GM21717 (cell line): ENCODE data around the gene PRDM5.

ENCODE experiments used
- ATAC-seq: cut with Tn5 transposase; IDR thresholded peaks from one replicate; pipeline ENCODE4 v1.9.1; 2021; ENCODE audit warnings: mild to moderate bottlenecking, moderate library complexity; ENCODE audit not compliant: unreplicated experiment

The PRDM5 gene

DNA sequence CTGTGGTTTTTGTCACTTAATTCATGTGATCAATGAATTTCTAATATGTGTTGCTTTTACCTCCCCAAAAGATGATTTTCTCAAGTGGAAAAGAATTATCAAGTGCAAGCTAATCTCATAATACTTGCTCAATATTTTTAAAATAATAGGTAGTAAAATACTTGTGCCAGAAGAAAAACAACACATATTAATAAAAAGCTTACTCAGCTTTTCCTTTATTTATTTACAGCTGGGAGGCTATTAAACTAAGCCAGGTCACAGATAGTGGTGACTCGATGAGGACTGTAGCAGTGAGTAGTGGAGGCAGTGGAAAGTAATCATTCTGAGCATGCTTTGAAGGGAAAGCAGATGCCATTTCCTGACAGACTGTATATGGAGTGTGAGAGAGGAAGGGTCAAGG lies 96.1 kb downstream of the PRDM5 start:
- no peak for ATAC-seq

DNA sequence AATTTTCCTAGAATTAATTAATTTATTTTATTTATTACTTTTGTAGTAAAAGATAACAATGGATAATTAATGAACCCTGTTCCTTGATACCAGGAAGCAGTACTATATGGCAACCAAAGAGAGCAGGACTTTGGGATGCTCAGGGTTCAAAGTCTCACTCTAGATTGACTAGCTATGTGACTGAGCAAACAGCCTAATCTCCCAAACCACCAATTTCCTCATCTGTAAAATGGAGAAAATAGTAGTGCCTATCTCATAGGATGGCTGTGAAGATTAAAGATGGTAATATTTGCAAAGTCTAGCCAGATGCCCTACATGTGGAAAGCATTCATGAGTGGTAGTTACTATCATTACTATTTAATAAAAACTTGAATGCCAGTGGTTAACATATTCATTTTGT lies 97.6 kb downstream of the PRDM5 start:
- no peak for ATAC-seq

DNA sequence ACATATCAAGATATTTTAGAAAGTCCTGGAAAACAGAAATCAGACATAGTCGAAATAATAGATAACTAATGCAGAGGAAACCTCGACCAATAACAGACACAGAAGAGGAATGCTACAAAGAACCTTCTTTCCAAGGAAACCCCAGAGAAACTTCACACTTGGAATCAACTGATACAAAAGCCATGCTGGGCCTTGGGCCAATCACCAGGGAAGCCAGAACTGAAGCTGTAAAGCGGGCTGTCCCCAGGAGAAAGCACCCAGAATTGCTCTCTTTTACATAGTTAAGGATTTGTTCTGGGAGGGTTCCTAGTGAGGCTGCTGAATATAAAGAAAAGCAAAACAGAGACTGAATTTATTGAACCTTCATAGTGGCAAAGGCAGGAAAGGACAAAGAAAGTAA lies 100.5 kb downstream of the PRDM5 start:
- ATAC-seq: no peak

DNA sequence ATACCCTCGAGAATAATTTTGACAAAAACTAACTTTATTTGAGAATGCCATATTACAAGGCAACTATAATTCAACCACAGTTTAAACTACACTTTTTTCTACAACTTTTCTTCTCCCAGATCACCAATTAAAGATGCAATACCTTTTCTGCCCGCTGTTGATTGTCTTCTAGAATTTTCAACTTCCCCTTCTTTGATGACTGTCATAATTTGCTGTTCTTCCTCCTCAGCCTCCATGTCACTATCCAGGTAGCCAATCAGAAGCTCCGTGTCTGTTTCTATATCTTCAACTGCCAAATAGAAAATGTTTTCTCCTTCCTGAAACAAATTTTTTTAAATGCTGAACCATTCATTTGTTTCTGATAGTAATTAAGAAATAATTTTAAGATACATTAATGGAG lies 101.5 kb downstream of the PRDM5 start:
- no peak for ATAC-seq

DNA sequence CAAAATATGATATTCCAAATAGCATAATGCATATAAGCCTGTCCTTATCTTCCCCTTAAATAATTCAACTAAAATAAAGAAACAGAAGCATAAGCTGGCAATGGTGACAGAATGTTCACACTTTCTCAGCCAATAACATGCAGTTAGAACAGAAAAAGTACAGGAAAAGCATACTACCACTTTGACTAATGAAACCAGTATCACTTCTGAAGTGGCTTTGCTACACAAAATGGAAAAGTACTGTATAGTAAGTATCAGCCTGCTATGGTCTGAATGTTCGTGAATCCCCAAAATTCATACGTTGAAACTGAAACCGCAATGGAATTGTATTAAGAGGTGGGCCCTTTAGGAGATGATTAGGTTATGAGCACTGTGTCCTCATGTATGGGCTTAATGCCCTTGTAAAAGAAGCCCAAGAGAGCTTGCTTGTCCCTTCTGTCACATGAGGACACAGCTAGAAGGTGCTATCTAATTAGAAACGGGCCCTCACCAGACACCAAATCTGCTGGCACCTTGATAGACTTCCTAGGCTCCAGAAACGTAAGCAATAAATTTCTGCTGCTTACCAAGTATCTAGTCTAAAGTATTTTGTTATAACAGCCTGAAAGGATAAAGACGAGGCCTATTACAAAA lies 102.6 kb downstream of the PRDM5 start:
- peak; percentile 84 for ATAC-seq

DNA sequence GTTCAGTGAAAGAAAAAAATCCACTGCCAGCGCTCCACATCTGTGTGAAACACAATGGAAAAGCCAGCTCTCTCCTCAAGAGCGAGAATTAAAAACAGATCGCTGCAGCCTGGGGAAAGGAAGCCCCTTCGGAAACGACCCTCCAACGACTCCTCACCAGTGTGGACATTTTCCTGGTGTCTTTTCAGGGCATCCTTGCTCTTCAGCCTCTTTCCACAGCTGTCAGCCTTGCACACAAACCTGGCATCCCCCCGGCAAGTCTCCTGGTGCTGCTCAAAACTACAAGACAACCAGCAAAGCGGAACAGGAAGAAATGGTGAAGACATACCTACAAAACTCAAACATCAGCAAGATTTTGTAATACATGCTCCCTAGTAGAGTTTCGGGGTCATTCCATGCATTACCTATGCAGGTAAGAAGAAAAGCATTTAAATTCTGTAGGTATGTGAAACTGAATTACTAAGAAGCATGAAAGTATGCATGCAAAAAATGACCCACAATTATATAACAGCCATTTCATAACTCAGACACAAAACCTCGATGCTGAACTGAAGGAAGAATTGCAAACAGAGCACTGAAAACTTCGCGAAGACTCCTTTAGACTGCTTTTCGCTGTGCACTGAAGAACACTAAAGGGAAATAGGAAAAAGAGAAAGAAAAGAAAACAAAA lies 106.1 kb downstream of the PRDM5 start:
- no peak for ATAC-seq

DNA sequence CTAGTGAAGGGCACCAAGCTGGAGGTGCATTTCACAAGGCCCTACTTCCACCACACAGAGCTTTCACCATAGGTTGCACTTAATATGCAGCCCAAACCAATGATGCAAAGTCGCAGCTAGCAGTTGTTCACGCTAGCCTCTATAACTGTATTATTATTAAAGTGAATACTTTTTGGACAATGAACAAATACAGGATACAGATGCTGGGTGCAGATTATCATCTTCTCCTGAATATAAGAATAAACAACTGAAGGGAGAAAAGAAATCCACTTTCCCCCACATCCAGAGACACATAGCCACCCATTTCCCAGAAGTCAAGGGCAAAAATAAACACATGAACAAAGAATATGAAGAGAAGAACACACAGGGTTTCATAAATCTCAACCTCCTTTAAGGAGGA lies 107.2 kb downstream of the PRDM5 start:
- ATAC-seq: no peak

DNA sequence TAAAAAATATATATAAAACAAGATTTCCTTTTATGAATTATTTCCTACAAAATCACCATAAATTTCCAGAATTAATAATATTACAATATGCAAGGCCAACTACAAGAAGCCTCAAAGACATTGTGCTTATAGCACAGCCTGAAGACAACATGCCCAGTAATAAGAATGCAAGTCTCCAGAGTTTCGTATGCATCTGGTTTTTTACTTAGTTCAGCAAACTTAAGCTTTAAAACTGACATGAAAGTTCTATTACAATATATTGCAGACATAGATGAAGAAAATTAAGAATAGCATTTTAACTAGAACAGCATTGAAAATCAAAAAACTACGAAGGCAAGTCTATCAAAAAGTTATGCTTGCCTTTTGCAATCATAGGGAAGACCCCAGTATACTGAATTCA lies 107.6 kb downstream of the PRDM5 start:
- ATAC-seq: no peak

DNA sequence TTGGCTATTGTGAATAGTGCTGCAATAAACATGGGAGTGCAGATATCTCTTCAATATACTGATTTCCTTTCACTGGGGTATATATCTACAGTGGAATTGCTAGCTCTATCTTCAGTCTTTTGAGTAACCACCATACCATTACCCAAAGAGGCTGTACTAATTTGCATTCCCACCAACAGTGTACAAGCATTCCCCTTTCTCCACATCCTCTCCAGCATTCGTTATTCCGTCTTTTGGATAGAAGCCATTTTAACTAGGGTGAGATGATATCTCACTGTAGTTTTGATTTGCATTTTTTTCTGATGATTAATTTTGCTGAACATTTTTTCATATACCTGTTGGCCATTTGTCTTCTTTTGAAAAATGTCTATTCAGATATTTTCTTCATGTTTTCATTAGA lies 110.3 kb downstream of the PRDM5 start:
- ATAC-seq: no peak

DNA sequence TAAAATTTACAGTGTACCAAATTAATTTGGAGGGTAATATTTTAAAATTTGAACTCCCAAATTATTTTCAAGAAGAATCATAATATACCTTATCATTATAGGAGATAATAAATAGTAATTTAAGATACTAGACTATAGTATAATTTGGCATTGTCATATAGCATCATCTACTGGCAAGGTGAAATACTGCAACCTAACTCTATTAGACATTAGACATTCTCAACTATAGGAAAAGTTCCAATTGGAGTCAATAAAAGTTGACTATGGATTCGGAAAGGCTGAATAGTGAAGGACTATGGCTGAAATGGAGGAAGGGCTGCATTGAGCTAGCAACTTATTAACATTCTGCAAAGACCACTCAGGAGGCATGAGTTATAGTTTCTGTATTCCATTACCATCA lies 113.0 kb downstream of the PRDM5 start:
- no peak for ATAC-seq

DNA sequence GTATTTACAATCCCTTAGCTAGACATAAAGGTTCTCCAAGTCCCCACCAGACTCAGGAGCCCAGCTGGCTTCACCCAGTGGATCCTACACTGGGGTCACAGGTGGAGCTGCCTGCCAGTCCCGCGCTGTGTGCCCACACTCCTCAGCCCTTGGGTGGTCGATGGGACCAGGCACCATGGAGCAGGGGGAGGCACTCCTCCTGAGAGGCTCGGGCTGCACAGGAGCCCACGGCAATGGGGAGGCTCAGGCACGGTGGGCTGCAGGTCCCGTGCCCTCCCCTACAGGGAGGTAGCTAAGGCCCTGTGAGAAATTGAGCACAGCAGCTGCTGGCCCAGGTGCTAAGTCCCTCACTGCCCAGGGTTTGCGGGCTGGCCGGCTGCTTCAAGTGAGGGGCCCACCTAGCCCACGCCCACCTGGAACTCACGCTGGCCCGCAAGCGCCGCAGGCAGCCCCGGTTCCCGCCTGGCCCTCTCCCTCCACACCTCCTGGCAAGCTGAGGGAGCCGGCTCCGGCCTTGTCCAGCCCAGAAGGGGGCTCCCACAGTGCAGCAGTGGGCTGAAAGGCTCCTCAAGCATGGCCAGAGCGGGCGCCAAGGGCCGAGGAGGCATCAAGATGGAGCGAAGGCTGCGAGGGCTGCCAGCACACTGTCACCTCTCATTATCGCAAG lies 113.9 kb downstream of the PRDM5 start:
- no peak for ATAC-seq

DNA sequence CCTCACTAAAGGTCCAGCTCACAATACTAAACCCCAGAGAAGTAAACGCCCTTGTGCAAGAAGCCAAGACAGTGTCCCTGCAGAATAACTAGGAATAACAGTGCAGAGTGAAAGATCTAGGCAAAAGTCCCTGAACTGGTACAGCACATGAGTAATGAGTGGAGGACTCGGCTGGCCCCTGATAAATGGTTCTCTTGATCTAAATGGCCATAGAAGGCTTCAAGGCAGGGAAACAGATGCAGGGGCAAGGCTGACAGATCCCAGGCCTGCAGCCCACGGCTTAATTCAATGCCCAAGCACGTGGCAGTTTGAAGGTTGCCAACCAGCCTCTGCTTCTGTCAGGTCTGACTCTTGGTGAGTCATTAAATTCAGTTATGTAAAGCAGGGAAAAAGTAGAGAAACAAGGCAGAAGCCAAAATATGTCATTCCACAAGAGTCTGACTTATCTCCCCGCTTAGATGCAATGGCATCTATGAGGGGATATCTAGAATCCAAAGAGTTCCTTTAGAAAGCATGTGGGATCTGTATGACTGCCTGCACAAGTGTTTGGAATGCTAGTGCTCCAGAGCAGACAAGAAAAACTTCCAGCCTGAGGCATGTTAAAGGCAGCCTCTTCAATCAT lies 121.3 kb downstream of the PRDM5 start:
- no peak for ATAC-seq

DNA sequence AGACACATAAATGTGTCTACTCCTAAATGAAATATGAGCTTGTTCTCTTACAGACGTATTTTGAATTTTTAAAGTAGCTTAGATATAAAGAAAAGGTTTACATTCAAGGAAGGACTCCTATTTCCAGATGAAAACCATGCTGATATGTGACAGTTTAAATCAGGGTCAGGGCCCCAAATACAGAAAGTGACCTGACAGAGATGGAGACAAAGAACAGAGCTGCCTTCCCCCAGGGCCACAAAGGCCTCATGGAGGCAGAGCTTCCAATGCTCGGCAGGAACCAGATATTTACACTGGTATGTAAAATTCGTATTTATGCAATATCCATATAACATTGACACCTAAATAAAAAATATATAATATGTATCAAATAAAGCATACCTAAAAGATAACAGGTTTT lies 124.0 kb downstream of the PRDM5 start:
- ATAC-seq: no peak

DNA sequence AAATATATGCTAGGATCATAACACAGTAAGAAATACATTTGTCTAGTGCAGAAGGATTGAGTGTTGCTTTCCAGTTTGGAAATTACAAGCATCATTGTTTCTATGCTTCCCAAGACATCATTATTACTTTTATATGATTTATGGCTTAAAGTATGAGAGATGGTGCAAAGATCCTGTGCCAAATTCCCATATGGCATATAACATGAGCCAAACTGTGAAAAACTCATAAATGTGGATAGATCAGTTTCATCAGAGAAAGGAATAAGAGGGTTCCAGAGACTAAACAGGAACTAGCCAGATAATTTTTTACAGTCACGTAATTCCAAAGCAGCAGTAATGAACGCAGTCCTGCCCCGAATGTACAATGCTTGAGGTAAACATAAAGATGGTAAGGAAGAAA lies 126.3 kb downstream of the PRDM5 start:
- no peak for ATAC-seq

DNA sequence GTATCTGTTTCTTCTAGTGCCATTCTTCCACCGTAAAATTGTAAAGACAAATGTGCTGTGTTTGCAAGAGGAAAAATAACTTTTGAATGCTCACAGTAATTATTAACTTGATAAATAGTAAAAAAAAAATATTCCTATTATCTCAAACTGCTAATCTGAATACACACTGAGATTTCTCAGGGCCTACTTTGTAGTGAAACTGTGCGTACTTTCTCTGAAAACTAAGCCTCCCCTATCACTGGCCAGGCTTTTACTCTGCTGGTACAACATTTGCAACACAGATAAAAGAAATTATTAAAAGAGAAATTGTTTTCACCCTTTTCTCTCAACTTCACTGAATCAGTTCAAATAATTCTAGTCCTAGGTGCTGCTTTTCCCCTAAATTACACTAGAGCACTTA lies 137.3 kb downstream of the PRDM5 start:
- ATAC-seq: no peak

DNA sequence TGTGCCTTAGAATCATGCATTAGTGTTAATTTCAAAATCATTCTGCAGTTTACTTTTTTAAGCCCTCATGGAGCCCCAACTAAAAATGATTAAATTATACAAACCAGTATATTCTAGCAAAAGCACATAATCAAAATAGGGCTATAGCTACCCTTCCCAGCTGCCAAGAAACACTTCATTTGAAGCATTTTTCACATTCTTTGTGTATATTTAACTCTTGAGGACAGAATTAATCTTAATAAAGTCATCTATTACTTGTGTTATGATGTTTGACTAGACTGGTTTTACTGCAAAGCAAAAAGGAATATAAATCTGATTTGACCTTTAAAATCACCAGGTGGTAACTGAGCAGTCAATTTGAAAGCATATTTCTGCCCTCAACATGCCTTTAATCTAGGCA lies 145.1 kb downstream of the PRDM5 start:
- no peak for ATAC-seq

DNA sequence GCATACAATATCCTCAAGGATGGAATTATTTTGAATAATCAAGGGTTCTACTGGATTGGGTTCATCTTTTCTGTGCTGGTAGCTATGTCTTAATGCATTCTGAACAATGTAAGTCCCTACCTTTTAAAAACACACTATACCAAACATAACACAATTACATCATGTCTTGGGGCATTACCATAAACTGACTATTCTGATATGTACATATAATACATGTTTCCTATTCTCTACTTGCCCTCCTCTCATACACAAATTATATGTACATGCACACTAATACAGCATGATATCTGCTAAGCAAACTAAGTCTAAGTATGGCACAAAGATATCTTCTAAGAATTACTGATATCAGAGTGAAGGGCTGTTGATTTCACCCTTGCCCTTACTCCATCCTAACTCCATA lies 147.1 kb downstream of the PRDM5 start:
- no peak for ATAC-seq

DNA sequence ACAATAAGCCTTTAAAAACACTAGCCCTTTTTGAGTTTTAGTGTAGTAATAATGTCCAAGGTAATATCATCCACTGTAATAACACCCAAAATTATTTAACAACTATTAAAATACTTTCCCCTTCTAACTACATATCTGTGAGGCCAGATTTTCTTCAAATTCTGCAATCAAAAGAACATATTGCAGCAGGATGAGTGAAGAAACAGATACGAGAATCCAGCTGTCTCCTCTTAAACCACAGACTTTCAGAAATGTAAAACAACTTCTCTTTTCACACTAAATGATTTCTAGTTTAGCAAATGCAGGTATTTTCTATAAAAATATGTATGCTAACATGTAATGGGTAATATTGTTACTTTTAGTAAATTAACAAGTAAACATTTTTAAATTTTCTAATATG lies 148.9 kb downstream of the PRDM5 start:
- no peak for ATAC-seq

DNA sequence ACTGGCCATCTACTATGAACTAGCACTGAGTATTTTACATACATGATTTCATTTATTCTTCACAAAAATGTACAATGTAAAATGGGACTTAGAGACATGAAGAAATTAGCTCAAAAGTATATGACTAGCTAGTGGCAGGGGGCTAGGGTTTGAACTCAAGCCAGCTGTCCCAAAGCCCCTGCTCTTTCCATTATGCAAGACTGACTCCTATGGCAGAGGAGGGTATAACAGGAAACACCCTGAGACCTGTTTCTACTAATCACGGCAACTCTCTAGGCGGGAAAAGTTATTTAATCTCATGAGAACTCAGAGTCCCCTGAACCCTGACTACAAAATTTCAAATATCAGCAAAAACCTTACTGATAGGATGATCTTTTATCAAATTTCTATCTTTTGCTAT lies 150.6 kb downstream of the PRDM5 start:
- ATAC-seq: no peak

DNA sequence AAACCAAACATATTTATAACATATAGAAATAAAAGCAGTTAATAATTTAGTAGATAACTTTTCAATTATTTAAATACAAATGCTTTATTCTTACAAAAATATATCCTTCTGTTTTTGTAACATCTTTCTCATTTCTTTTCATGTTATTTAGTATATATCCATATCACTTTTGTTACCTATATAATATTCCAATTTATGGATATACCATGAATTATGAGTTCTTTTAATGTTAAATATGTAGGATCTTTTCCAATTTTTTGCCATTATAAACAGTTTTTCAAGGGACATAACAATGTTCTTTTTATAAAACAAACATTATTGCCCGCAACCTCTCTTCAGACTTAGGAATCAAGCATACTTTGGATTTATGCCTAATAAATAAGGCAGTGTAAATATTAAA lies 151.6 kb downstream of the PRDM5 start:
- ATAC-seq: no peak

DNA sequence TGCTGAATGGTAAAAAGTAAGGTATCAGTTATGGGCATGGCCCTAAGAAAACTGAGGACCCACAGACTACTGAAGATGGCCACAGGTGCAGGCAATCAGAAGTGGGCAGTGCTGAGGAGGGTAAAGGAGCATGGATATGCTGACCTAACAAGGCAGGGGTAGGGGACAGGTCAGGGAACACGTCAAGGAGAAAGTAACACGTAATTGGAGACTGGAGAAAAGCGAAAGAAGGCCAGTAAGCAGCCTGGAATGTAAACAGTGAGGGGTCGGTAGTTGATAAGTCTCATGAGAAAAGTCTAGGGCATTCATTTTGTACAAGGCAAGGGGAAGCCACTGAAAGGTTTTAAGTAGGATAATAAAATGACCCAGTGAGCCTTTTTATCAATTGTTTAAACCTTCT lies 153.3 kb downstream of the PRDM5 start:
- ATAC-seq: no peak

DNA sequence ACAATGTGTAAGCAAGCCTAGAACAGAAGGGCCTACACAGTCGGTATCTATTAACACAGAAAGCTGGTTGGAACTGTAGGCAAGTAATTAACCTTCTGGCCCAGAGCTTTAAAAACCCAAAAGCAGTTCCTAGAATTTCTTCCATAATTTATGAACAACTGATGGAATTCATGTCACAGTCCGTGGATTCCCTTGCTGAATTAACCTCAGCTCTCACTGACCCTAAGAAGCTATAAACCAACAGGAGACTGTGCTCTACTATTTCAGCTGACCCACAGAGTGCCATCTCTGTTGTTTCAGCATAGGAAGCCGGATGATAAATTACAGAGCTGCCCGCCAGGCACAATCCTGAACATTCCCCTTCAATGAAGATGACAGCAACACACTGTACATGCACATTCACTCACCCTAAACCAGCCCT lies 157.3 kb downstream of the PRDM5 start:
- peak; percentile 12 for ATAC-seq
